Heart left ventricle (tissue), 16 donors: ENCODE measurements around the gene VAPB. TPM values are rescaled to one million over a fixed set of nuclear protein-coding genes. Genes with fewer than 3 reads are reported as not detected.

Source experiments
- ATAC-seq, 4 donors: fragments of 200-7000 bp; cut with Tn5 transposase; one replicate each; pipeline ENCODE4 v1.9.1; 2020 to 2022; ENCODE audit warnings: moderate library complexity in 4 of 4, mild to moderate bottlenecking in 3 of 4, moderate number of reproducible peaks in 1 of 4
- DNase-seq, 5 donors: peaks; one replicate each; pipeline ENCODE4 v3.0.0-alpha.2; 2020
- H3K27ac ChIP-seq, 12 donors: fragments of 200-600 bp; sonication (generic) in 4 of 12; one replicate each; pipeline versions ENCODE4 v1.5.0 to v1.8.0; 2016 to 2022; ENCODE audit warnings: mild to moderate bottlenecking in 2 of 12
- H3K27me3 ChIP-seq, 9 donors: fragments of 200-600 bp; sonication (generic) in 2 of 9; one replicate each; pipeline versions ENCODE4 v1.5.1 to v1.8.0; 2016 to 2022; ENCODE audit warnings: mild to moderate bottlenecking in 3 of 9
- H3K36me3 ChIP-seq, 9 donors: fragments of 200-600 bp; sonication (generic) in 2 of 9; one replicate each; pipeline versions ENCODE4 v1.5.0 to v1.8.0; 2018 to 2022; ENCODE audit warnings: mild to moderate bottlenecking in 2 of 9
- H3K4me1 ChIP-seq, 12 donors: fragments of 200-600 bp; sonication (generic) in 4 of 12; one replicate each; pipeline versions ENCODE4 v1.5.0 to v1.8.0; 2016 to 2022; ENCODE audit warnings: mild to moderate bottlenecking in 3 of 12
- H3K4me3 ChIP-seq, 12 donors: fragments of 200-600 bp; sonication (generic) in 4 of 12; one replicate each; pipeline versions ENCODE4 v1.5.0 to v1.8.0; 2017 to 2022; ENCODE audit warnings: mild to moderate bottlenecking in 9 of 12, moderate library complexity in 4 of 12
- H3K9me3 ChIP-seq, 12 donors: fragments of 200-600 bp; sonication (generic) in 4 of 12; one replicate each; pipeline versions ENCODE4 v1.5.0 to v1.8.0; 2016 to 2022; ENCODE audit warnings: mild to moderate bottlenecking in 1 of 12
- CTCF ChIP-seq, 12 donors: fragments of 200-600 bp; sonication (generic) in 4 of 12; IDR thresholded peaks; one replicate each; pipeline versions ENCODE4 v1.5.0 to v1.8.0; 2018 to 2022; ENCODE audit warnings: antibody characterized with exemption in 12 of 12, mild to moderate bottlenecking in 5 of 12
- POLR2A ChIP-seq, 2 donors: fragments of 450-650 bp; IDR thresholded peaks; one replicate each; pipeline ENCODE4 v1.6.1; 2017; ENCODE audit warnings: antibody characterized with exemption in 2 of 2, mild to moderate bottlenecking in 2 of 2, moderate library complexity in 2 of 2
- WGBS, 4 donors: extraction: QIAGEN DNeasy Blood & Tissue Kit in 2 of 4; methylation state at CpG; one replicate each; pipeline versions ENCODE4 v1.1.5 to v1.1.7; 2013 to 2018; 5-methylcytosine and 5-hydroxymethylcytosine counted together
- intact Hi-C, 10 donors: fragments of 100-400 bp; cut with DNase I; formaldehyde crosslinking; loops; one replicate each; pipeline versions ENCODE4 v1.11.1 to v1.14.2; 2022
- polyA plus RNA-seq, 2 donors: library from polyadenylated mRNA; stranded (reverse); fragments of 200-250 nt; gene quantifications; one replicate each; pipeline ENCODE4 v1.2.3, GENCODE V29; 2013
- total RNA-seq, 9 donors: library from RNA; depleted of rRNA in 2 of 9; stranded (reverse); fragments of >200 nt in 2 of 9; fragmentation: NEBNext Ultra II Directional in 3 of 9; extraction: Animal tissue kit (Norgen Biotek cat#: 25700) in 3 of 9; gene quantifications; one replicate each; pipeline versions ENCODE4 v1.1.0 to v1.2.4, GENCODE V29; 2016 to 2023
- donor health status: ischemic (EF 13 %, LVEDD 7.1; RV severe dilation, severe dysfunction).
- donor health status: healthy with polysubstance abuse.
- donor health status: DM: no; HTN: yes; CAD: no.
- donor health status: DM: no; HTN: no; CAD: no.
- donor health status: ischemic (EF 25% LVEDD 6.9; RV normal size, moderate dysfunction).
- donor health status: ischemic (EF 25% LVEDD 5.7; RV mildly dilated, moderate dysfunction).
- donor health status: healthy.
- donor health status: DM: yes; HTN: yes; CAD: no.
- donor health status: ischemic (EF 35%, LVEDD 5.7; RV mildly dilated, moderate dysfunction).
- donor health status: nonischemic (EF 11% LVEDD 7.7; RV severe dilation, severe dysfunction).
- donor health status: DM: yes; HTN: yes; CAD: no.
- donor health status: PGD.
- donor health status: ischemic (EF 29% LVEDD 5.4; RV normal size, mild dysfunction).
- donor health status: nonischemic (EF 23%, LVEDD 6.1; RV moderate dilation, normal function).

Gene VAPB
- total and polyA plus RNA-seq, 11 donors: 25.7 to 76.1 (median 62.7) TPM

DNA sequence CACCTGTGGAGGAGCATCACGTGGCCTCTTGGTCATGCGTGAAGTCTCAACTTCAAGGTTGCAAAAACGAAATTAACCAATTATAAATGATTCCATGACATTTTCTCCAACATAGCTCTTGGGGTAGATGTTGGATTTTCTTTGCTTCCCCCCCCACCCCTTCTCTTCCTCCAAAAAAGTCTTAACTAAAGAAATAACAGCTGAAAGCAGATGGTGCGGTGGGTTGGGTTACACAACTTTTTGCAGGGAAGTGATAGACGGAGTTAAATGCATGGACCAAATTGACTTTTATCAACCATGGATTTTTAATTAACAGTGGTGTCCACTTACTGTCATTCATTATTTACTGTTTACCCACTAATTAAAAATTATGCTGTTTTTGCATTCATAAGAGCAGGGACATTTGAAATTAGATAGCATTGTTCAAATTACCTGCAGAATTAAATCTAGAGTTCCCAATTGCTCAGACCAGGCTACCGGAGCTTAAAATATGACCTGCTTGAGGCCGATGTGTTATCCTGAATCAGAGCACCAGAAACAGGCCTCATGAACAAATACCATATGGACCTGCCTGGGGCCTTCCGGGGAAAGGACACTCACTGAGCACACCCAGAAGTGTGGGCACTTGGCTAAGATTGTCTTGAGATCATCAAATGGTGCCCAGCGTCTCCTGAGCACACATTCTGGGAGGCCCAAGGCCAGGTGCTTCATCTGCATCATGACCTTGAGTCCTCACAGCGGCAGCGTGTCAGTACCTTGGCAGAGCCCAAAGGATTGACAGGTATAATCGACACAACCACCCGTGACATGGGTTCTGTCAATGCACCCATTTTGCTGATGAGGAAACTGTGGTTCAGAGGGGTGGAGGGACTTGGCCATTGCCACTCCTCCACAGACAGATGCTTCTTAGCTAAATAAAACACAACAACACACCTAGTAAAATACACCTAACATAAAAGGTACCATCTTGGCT, 84.7 kb downstream of the VAPB start:
- Histone ChIP-seq H3K27ac (no peak overlapping the region), H3K4me1 (peaks cover 0 to 10% (median 0%) of the 10 kb centered on the region in 12 donors), H3K27me3 (no peaks in the 10 kb centered on the region), H3K4me3 (no peak overlapping the region), H3K9me3 (peaks cover 0 to 23% (median 7%) of the 10 kb centered on the region in 12 donors), H3K36me3 (no peaks in the 10 kb centered on the region)
- TF ChIP-seq CTCF (IDR thresholded peaks at IDR 0.05): no peak
- no peak for TF ChIP-seq POLR2A (IDR thresholded peaks at IDR 0.05)
- no peak for ATAC-seq
- no peak for DNase-seq
- 86 to 95% (median 90%) methylated on average over 10 to 13 of the region's 13 CpGs for WGBS, 4 donors
- intact Hi-C loops: loop anchor here in 1 of 10 donors (10.0 kb wide), 1 partner anchor 171 kb away; no protein-coding TSS in a partner anchor

DNA sequence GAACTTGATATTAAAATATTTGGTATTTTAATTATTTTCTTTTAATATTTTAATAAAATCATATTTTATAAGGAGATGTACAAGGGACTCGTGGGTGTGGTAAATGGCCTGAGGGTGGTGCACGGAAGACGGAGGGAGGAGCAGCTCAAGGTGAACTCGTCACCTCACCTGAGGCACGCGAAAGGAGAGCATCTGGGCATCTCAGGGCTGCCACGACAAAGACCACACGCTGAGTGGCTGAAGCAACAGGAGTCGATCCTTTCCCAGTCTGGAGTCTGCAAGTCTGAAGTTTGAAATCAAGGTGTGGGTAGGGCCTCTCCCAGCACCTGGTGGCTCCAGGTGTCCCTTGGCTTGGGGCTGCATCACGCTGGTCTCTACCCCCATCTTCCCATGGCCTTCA, 86.4 kb downstream of the VAPB start:
- H3K27ac ChIP-seq: no peak overlapping the region
- DNase-seq (no peak), ATAC-seq (no peak)
- intact Hi-C loops: loop anchor here in 1 of 10 donors (10.0 kb wide), 1 partner anchor 169 kb away; no protein-coding TSS in a partner anchor
- WGBS, 4 donors: 92 to 95% (median 93%) methylated on average over 10 of the region's 10 CpGs
- peaks cover 0 to 29% (median 8%) of the 10 kb centered on the region in 12 donors for H3K9me3 ChIP-seq
- H3K4me1 ChIP-seq: peaks cover 0 to 17% (median 0%) of the 10 kb centered on the region in 12 donors
- no peaks in the 10 kb centered on the region for H3K36me3 ChIP-seq
- no peak for TF ChIP-seq CTCF (IDR thresholded peaks at IDR 0.05)
- TF ChIP-seq POLR2A (IDR thresholded peaks at IDR 0.05): no peak
- no peak overlapping the region for H3K4me3 ChIP-seq
- no peaks in the 10 kb centered on the region for H3K27me3 ChIP-seq

GRCh38 chr20:58478141-58478805, 89.2 kb downstream of the VAPB start:
- DNase-seq (no peak), ATAC-seq (no peak)
- Histone ChIP-seq H3K27me3 (no peaks in the 10 kb centered on the region), H3K27ac (no peak overlapping the region), H3K9me3 (peaks cover 0 to 29% (median 8%) of the 10 kb centered on the region in 12 donors), H3K4me1 (peaks cover 0 to 10% (median 0%) of the 10 kb centered on the region in 12 donors), H3K36me3 (no peaks in the 10 kb centered on the region), H3K4me3 (no peak overlapping the region)
- 81 to 90% (median 84%) methylated on average over 3 of the region's 3 CpGs for WGBS, 4 donors
- intact Hi-C loops: loop anchor here in 1 of 10 donors (10.0 kb wide), 1 partner anchor 167 kb away; no protein-coding TSS in a partner anchor
- TF ChIP-seq POLR2A (IDR thresholded peaks at IDR 0.05) (no peak), CTCF (IDR thresholded peaks at IDR 0.05) (no peak)
